Spleen (tissue), 11 donors: ENCODE measurements around the gene SLC35F5. TPM values are rescaled to one million over a fixed set of nuclear protein-coding genes. Genes with fewer than 3 reads are reported as not detected.

Experiments used
- DNase-seq: peaks from one replicate; pipeline ENCODE4 v3.0.0-alpha.2; 2020
- H3K27ac ChIP-seq, 8 donors: fragments of 200-600 bp; sonication (generic) in 7 of 8; 1 replicate in 4 of 8; 2 replicates in 4 of 8; pipeline versions ENCODE4 v1.5.0 to v1.8.0; 2016 to 2021; ENCODE audit warnings: inconsistent platforms in 4 of 8, mild to moderate bottlenecking in 4 of 8, moderate library complexity in 1 of 8
- H3K27me3 ChIP-seq, 7 donors: fragments of 200-600 bp; sonication (generic) in 6 of 7; replicated peaks in 1 of 7; 1 replicate in 4 of 7; 2 replicates in 3 of 7; pipeline versions ENCODE4 v1.5.0 to v1.8.0; 2016 to 2021; ENCODE audit warnings: inconsistent platforms in 3 of 7, mild to moderate bottlenecking in 1 of 7
- H3K36me3 ChIP-seq, 6 donors: fragments of 200-600 bp; sonication (generic) in 5 of 6; 1 replicate in 4 of 6; 2 replicates in 2 of 6; pipeline versions ENCODE4 v1.5.0 to v1.8.0; 2016 to 2021; ENCODE audit warnings: inconsistent platforms in 2 of 6
- H3K4me1 ChIP-seq, 6 donors: fragments of 200-600 bp; sonication (generic) in 5 of 6; 1 replicate in 3 of 6; 2 replicates in 3 of 6; pipeline versions ENCODE4 v1.5.0 to v1.8.0; 2016 to 2021; ENCODE audit warnings: inconsistent platforms in 3 of 6
- H3K4me3 ChIP-seq, 8 donors: fragments of 200-600 bp; sonication (generic) in 7 of 8; 1 replicate in 4 of 8; 2 replicates in 4 of 8; pipeline versions ENCODE4 v1.5.0 to v1.8.0; 2016 to 2021; ENCODE audit warnings: inconsistent platforms in 4 of 8, mild to moderate bottlenecking in 4 of 8, moderate library complexity in 2 of 8
- H3K9me3 ChIP-seq, 8 donors: fragments of 200-600 bp; sonication (generic) in 7 of 8; 1 replicate in 4 of 8; 2 replicates in 4 of 8; pipeline versions ENCODE4 v1.5.0 to v1.8.0; 2016 to 2021; ENCODE audit warnings: inconsistent platforms in 4 of 8
- POLR2A ChIP-seq, 3 donors: fragments of 450-650 bp; IDR thresholded peaks; one replicate each; pipeline ENCODE4 v1.5.1; 2017; ENCODE audit warnings: antibody characterized with exemption in 3 of 3, mild to moderate bottlenecking in 1 of 3
- POLR2AphosphoS5 ChIP-seq, 3 donors: sonication (generic); formaldehyde crosslinking; IDR thresholded peaks; one replicate each; pipeline ENCODE4 v1.5.1; 2017; ENCODE audit warnings: antibody characterized with exemption in 3 of 3
- WGBS, 5 donors: extraction: QIAGEN DNeasy Blood & Tissue Kit in 3 of 5; methylation state at CpG; one replicate each; pipeline versions ENCODE4 v1.1.5 to v1.1.7; 2013 to 2018; 5-methylcytosine and 5-hydroxymethylcytosine counted together
- intact Hi-C: fragments of 100-400 bp; cut with DNase I; formaldehyde crosslinking; loops from one replicate; pipeline ENCODE4 v1.15.0; 2023; ENCODE audit warnings: low total_unique reads
- polyA plus RNA-seq, 3 donors: library from polyadenylated mRNA; stranded (reverse); fragments of 200-250 nt; gene quantifications; one replicate each; pipeline ENCODE4 v1.2.1, GENCODE V29; 2013
- total RNA-seq, 7 donors: library from RNA; depleted of rRNA in 3 of 7; stranded (reverse); fragments of >200 nt in 3 of 7; fragmentation: NEBNext Ultra II Directional in 4 of 7; extraction: Animal tissue kit (Norgen Biotek cat#: 25700) in 4 of 7; gene quantifications; one replicate each; pipeline versions ENCODE4 v1.1.0 to v1.2.1, GENCODE V29; 2016 to 2021
- TF ChIP-seq, protein P1 (sequence below), 11 experiments: fragments of 200-600 bp in 7 of 11; fragments of 450-650 bp in 4 of 11; sonication (generic) in 4 of 11; IDR thresholded peaks in 8 of 11; conservative IDR thresholded peaks in 3 of 11; 1 replicate in 7 of 11; 2 replicates in 4 of 11; pipeline versions ENCODE4 v1.4.0 to v1.8.0; 2016 to 2021; ENCODE audit warnings: antibody characterized with exemption in 11 of 11, inconsistent platforms in 4 of 11, mild to moderate bottlenecking in 1 of 11
- donor health status: healthy with polysubstance abuse.
- donor health status: DM: no; HTN: no; CAD: no; lungs with moderate emphysema.
- donor health status: DM: no; HTN: no; CAD: no.
- donor health status: Bipolar disorder and iron deficiency.
- donor health status: healthy.
- donor health status: DM: no; HTN: no; CAD: no.
- donor health status: DM: yes; HTN: yes; CAD: no.

Gene SLC35F5
- total and polyA plus RNA-seq, 10 donors: 10.4 to 104 (median 56.1) TPM

GRCh38 chr2:113712941-113713340 lies 43.5 kb downstream of the SLC35F5 start:
- no peaks in the 10 kb centered on the region for H3K9me3 ChIP-seq

DNA sequence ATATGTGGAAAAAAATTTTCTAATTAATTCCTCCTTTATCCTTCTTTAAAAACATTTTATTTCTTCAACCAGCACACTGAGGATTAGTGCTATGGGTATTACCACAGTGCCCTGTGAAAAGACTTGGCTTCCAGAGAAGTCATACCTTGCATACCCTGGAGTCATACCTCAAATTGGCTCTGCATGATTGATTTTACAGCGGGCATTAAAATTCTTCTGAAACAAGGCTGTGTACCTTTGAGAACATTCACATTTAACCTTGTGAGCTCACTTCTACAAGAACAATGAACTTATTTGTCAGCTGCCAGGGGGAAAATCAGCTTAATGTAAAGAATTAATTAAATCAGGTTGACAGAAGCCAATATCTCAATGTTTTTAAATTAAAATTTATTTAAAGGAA lies 44.6 kb downstream of the SLC35F5 start:
- Histone ChIP-seq H3K27me3 (no peaks in the 10 kb centered on the region), H3K4me1 (peaks cover 0 to under 1% (median 0%) of the 10 kb centered on the region in 6 donors), H3K36me3 (peaks cover 0 to 70% (median 22%) of the 10 kb centered on the region in 6 donors), H3K27ac (no peak overlapping the region), H3K9me3 (no peaks in the 10 kb centered on the region), H3K4me3 (no peak overlapping the region)
- no peak for DNase-seq
- intact Hi-C loops: no loop called here
- no peak for TF ChIP-seq POLR2AphosphoS5 (IDR thresholded peaks at IDR 0.05)
- TF ChIP-seq, protein P1, sequence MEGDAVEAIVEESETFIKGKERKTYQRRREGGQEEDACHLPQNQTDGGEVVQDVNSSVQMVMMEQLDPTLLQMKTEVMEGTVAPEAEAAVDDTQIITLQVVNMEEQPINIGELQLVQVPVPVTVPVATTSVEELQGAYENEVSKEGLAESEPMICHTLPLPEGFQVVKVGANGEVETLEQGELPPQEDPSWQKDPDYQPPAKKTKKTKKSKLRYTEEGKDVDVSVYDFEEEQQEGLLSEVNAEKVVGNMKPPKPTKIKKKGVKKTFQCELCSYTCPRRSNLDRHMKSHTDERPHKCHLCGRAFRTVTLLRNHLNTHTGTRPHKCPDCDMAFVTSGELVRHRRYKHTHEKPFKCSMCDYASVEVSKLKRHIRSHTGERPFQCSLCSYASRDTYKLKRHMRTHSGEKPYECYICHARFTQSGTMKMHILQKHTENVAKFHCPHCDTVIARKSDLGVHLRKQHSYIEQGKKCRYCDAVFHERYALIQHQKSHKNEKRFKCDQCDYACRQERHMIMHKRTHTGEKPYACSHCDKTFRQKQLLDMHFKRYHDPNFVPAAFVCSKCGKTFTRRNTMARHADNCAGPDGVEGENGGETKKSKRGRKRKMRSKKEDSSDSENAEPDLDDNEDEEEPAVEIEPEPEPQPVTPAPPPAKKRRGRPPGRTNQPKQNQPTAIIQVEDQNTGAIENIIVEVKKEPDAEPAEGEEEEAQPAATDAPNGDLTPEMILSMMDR (IDR thresholded peaks at IDR 0.05 in 8 of 11, conservative IDR thresholded peaks at IDR 0.05 in 3 of 11): no peak
- no peak for TF ChIP-seq POLR2A (IDR thresholded peaks at IDR 0.05)
- WGBS, 5 donors: 95 to 100% (median 95%) methylated on average over 1 of the region's 1 CpG

More at GRCh38 chr2:113712941-113713340, 43.5 kb downstream of the SLC35F5 start:
- no peaks in the 10 kb centered on the region for H3K27me3 ChIP-seq
- no peak overlapping the region for H3K27ac ChIP-seq
- intact Hi-C loops: no loop called here
- H3K36me3 ChIP-seq: peaks cover 0 to 80% (median 32%) of the 10 kb centered on the region in 6 donors
- 93 to 100% (median 95%) methylated on average over 2 of the region's 2 CpGs for WGBS, 5 donors
- DNase-seq: no peak
- TF ChIP-seq, protein P1 (IDR thresholded peaks at IDR 0.05 in 8 of 11, conservative IDR thresholded peaks at IDR 0.05 in 3 of 11): no peak
- no peak for TF ChIP-seq POLR2AphosphoS5 (IDR thresholded peaks at IDR 0.05)
- TF ChIP-seq POLR2A (IDR thresholded peaks at IDR 0.05): no peak
- no peaks in the 10 kb centered on the region for H3K4me1 ChIP-seq
- H3K4me3 ChIP-seq: no peak overlapping the region

GRCh38 chr2:113709022-113709421 lies 47.4 kb downstream of the SLC35F5 start:
- Histone ChIP-seq H3K36me3 (peaks cover 0 to 55% (median 12%) of the 10 kb centered on the region in 6 donors), H3K4me1 (peaks cover 0 to 12% (median 6%) of the 10 kb centered on the region in 6 donors), H3K27ac (no peak overlapping the region), H3K27me3 (no peaks in the 10 kb centered on the region), H3K4me3 (no peak overlapping the region), H3K9me3 (peaks cover 0 to 6% (median 0%) of the 10 kb centered on the region in 8 donors)
- TF ChIP-seq, protein P1 (IDR thresholded peaks at IDR 0.05 in 8 of 11, conservative IDR thresholded peaks at IDR 0.05 in 3 of 11): no peak
- no peak for TF ChIP-seq POLR2AphosphoS5 (IDR thresholded peaks at IDR 0.05)
- TF ChIP-seq POLR2A (IDR thresholded peaks at IDR 0.05): no peak
- 96 to 99% (median 97%) methylated on average over 3 of the region's 3 CpGs for WGBS, 5 donors
- no peak for DNase-seq
- intact Hi-C loops: no loop called here

DNA sequence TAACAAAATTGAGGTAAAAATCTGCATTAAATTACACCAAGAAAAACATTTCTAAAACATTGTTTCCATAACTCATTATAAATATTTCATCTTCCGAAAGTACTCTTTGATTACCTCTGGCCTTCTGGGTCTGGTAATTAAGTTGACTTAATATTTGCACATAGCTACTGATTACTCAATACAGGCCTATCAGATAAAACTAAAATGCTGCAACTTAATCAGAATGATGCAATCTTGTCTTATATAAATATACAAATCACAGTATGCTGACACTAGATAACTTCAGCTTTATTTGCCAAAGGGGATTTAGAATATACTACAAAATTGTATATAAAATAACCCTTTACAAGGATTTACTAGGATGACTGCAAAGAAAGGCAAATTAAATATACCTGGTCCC lies 49.3 kb downstream of the SLC35F5 start:
- Histone ChIP-seq H3K4me3 (no peak overlapping the region), H3K36me3 (peaks cover 0 to 39% (median 4%) of the 10 kb centered on the region in 6 donors), H3K27me3 (no peaks in the 10 kb centered on the region), H3K4me1 (peaks cover 0 to 12% (median 6%) of the 10 kb centered on the region in 6 donors), H3K27ac (no peak overlapping the region), H3K9me3 (peaks cover 0 to 8% (median 0%) of the 10 kb centered on the region in 8 donors)
- intact Hi-C loops: no loop called here
- no peak for TF ChIP-seq POLR2AphosphoS5 (IDR thresholded peaks at IDR 0.05)
- TF ChIP-seq POLR2A (IDR thresholded peaks at IDR 0.05): no peak
- TF ChIP-seq, protein P1 (IDR thresholded peaks at IDR 0.05 in 8 of 11, conservative IDR thresholded peaks at IDR 0.05 in 3 of 11): no peak
- WGBS, 5 donors: 45 to 94% (median 89%) methylated on average over 1 of the region's 1 CpG
- no peak for DNase-seq
